K562 (cell line): ENCODE results near the gene MIB2. TPM values are rescaled to one million over a fixed set of nuclear protein-coding genes. Genes with fewer than 3 reads are reported as not detected.

Source experiments
- ATAC-seq: fragments of 200-7000 bp; cut with Tn5 transposase; 3 replicates; pipeline ENCODE4 v1.9.1; 2020; ENCODE audit warnings: moderate library complexity
- BruUV-seq: library from RNA; stranded (reverse); fragments of 400-500 nt; replicated peaks from 2 replicates; lab custom pipeline; 2021; lab: Mats Ljungman, UMichigan
- CTCF ChIA-PET: fragments of 300-600 bp; formaldehyde crosslinking; extraction: SDS; loops from one replicate; lab custom pipeline; 2021; ENCODE audit warnings: low intra/inter-chr PET ratio; lab: Yijun Ruan, JAX
- POLR2A ChIA-PET: fragments of 300-600, 350-650 bp; sonication (Branson Sonifier 250); formaldehyde crosslinking; extraction: SDS; loops from one replicate; lab custom pipeline; 2021; ENCODE audit warnings: antibody characterized with exemption, inconsistent platforms; lab: Yijun Ruan, JAX
- DNase-seq, 4 experiments: peaks; one replicate each; pipeline versions ENCODE4 v3.0.0 to v3.0.0-alpha.2; 2011 to 2018; ENCODE audit warnings: low spot score in 3 of 4, mixed read lengths in 3 of 4; ENCODE audit errors: extremely low read depth in 1 of 4
- FAIRE-seq: peaks from 2 replicates; lab custom pipeline; 2011; peaks lifted over from hg19 to GRCh38; lab: Jason Lieb, UNC
- H2AFZ ChIP-seq: 2 replicates; pipeline ENCODE4 v1.6.0; 2011; ENCODE audit warnings: low read depth, low read length, control low read depth, inconsistent platforms
- H3K27ac ChIP-seq: fragments of 200-600 bp; 3 replicates; pipeline ENCODE4 v1.8.0; 2011; ENCODE audit warnings: low read depth, mild to moderate bottlenecking, control low read depth, inconsistent platforms, low read length, moderate library complexity, mixed read lengths; ENCODE audit errors: extremely low read depth
- H3K27me3 ChIP-seq, 2 experiments: fragments of 300-600 bp in 1 of 2; 2 replicates in 1 of 2; 3 replicates in 1 of 2; pipeline versions ENCODE4 v1.6.0 to v1.8.0; 2011; ENCODE audit warnings: inconsistent platforms in 2 of 2, low read length in 2 of 2, mild to moderate bottlenecking in 1 of 2, mixed read lengths in 1 of 2, moderate library complexity in 1 of 2; ENCODE audit not compliant: control insufficient read depth in 2 of 2, insufficient read depth in 2 of 2
- H3K36me3 ChIP-seq: fragments of 300-600 bp; 3 replicates; pipeline ENCODE4 v1.8.0; 2011; ENCODE audit warnings: mild to moderate bottlenecking, low read length, inconsistent platforms; ENCODE audit not compliant: control insufficient read depth, insufficient read depth
- H3K4me1 ChIP-seq, 2 experiments: fragments of 200-600 bp in 1 of 2; replicated peaks in 1 of 2; 2 replicates in 1 of 2; 3 replicates in 1 of 2; pipeline versions ENCODE4 v1.5.1 to v1.8.0; 2011; ENCODE audit warnings: inconsistent platforms in 2 of 2, low read length in 2 of 2, mild to moderate bottlenecking in 1 of 2, mixed read lengths in 1 of 2, moderate library complexity in 1 of 2; ENCODE audit not compliant: control insufficient read depth in 2 of 2, insufficient read depth in 2 of 2
- H3K4me2 ChIP-seq: 2 replicates; pipeline ENCODE4 v1.6.1; 2011; ENCODE audit warnings: low read length, control low read depth, inconsistent platforms, mixed read lengths; ENCODE audit not compliant: insufficient read depth
- H3K4me3 ChIP-seq: fragments of 200-600 bp; sonication (generic), shearing (Covaris generic); 2 replicates; pipeline ENCODE4 v1.5.1; 2016; ENCODE audit warnings: control low read depth, inconsistent platforms
- H3K79me2 ChIP-seq: fragments of 200-600 bp; 3 replicates; pipeline ENCODE4 v1.8.0; 2011; ENCODE audit warnings: low read length, inconsistent platforms; ENCODE audit not compliant: control insufficient read depth, insufficient read depth
- H3K9ac ChIP-seq, 2 experiments: 2 replicates each; pipeline versions ENCODE4 v1.6.0 to v1.6.1; 2011; ENCODE audit warnings: low read depth in 2 of 2, low read length in 2 of 2, control low read depth in 1 of 2, inconsistent platforms in 1 of 2, mild to moderate bottlenecking in 1 of 2, mixed read lengths in 1 of 2; ENCODE audit not compliant: insufficient read depth in 1 of 2
- H3K9me1 ChIP-seq: one replicate; pipeline ENCODE4 v1.6.0; 2011; ENCODE audit warnings: inconsistent platforms, mild to moderate bottlenecking, low read length, moderate library complexity; ENCODE audit not compliant: control insufficient read depth, insufficient read depth
- H3K9me3 ChIP-seq: replicated peaks from 2 replicates; pipeline ENCODE4 v1.5.1; 2011; ENCODE audit warnings: low read depth, low read length, inconsistent platforms; ENCODE audit not compliant: control insufficient read depth, insufficient read depth
- H4K20me1 ChIP-seq: replicated peaks from 2 replicates; pipeline ENCODE4 v1.6.1; 2011; ENCODE audit warnings: low read length, inconsistent platforms, mixed read lengths; ENCODE audit not compliant: control insufficient read depth, insufficient read depth
- HCFC1 ChIP-seq: IDR thresholded peaks from 2 replicates; pipeline ENCODE4 v1.6.1; 2012; ENCODE audit warnings: low read depth, low read length, improper control_type of control experiment
- JUND ChIP-seq, 2 experiments: IDR thresholded peaks; 2 replicates in 1 of 2; 3 replicates in 1 of 2; pipeline ENCODE4 v1.6.1; 2011; ENCODE audit warnings: borderline replicate concordance in 2 of 2, low read depth in 2 of 2, low read length in 2 of 2, improper control_type of control experiment in 1 of 2, missing biosample characterization in 1 of 2, missing genetic modification characterization in 1 of 2, missing genetic modification reagents in 1 of 2
- MCM7 ChIP-seq, 2 experiments: fragments of 450-650 bp; IDR thresholded peaks; 2 replicates each; pipeline ENCODE4 v1.6.1; 2016 to 2018
- MIER1 ChIP-seq: fragments of 450-650 bp; IDR thresholded peaks from 2 replicates; pipeline ENCODE4 v1.6.1; 2016; ENCODE audit warnings: antibody characterized with exemption, mild to moderate bottlenecking, low read depth
- SNIP1 ChIP-seq: fragments of 450-650 bp; IDR thresholded peaks from 2 replicates; pipeline ENCODE4 v1.7.1; 2017; ENCODE audit warnings: low read depth, mild to moderate bottlenecking
- THRB ChIP-seq: fragments of 450-650 bp; formaldehyde crosslinking; conservative IDR thresholded peaks from 2 replicates; pipeline ENCODE4 v1.4.0; 2022; ENCODE audit warnings: mild to moderate bottlenecking, missing genetic modification characterization
- XRCC5 ChIP-seq: fragments of 200-400 bp; formaldehyde crosslinking; IDR thresholded peaks from 2 replicates; pipeline ENCODE4 v1.6.1; 2017; ENCODE audit warnings: low read depth, mild to moderate bottlenecking, low read length
- ZNF124 ChIP-seq: sonication (generic); formaldehyde crosslinking; IDR thresholded peaks from 2 replicates; pipeline ENCODE4 v1.8.1; 2022; ENCODE audit warnings: missing genetic modification reagents
- ZNF354B ChIP-seq: fragments of 250-450 bp; sonication (Bioruptor Pico); IDR thresholded peaks from 2 replicates; pipeline ENCODE4 v1.4.0; 2020
- ZNF398 ChIP-seq: fragments of 250-450 bp; sonication (Bioruptor Pico); IDR thresholded peaks from 2 replicates; pipeline ENCODE4 v1.8.0; 2021; ENCODE audit warnings: moderate library complexity, mild to moderate bottlenecking, inconsistent platforms
- ZNF655 ChIP-seq: fragments of 250-450 bp; sonication (Bioruptor Pico); IDR thresholded peaks from 2 replicates; pipeline ENCODE4 v1.5.0; 2021
- WGBS: fragments of 100-300 bp; shearing (Covaris generic); methylation state at CpG from one replicate; pipeline ENCODE4 v1.1.6; 2016; ENCODE audit warnings: low coverage, mixed read lengths; ENCODE audit not compliant: insufficient coverage; ENCODE audit errors: missing lambda C conversion rate; 5-methylcytosine and 5-hydroxymethylcytosine counted together
- in situ Hi-C: fragments of 300-500 bp; cut with MboI; formaldehyde crosslinking; loops from 4 replicates; pipeline ENCODE4 v1.15.0; 2018; ENCODE audit warnings: inconsistent platforms, mixed read lengths
- intact Hi-C: fragments of 100-400 bp; cut with micrococcal nuclease; formaldehyde crosslinking; loops from 2 replicates; pipeline ENCODE4 v1.14.2; 2022
- polyA plus RNA-seq, 8 experiments: library from polyadenylated mRNA; depleted of rRNA in 4 of 8; stranded (reverse) in 5 of 8; unstranded in 3 of 8; fragments of >200 nt; fragmentation: Nextera tagmentation in 2 of 8; fragmentation: Illumina TruSeq in 1 of 8; extraction: Ambion mirVana in 2 of 8; extraction: Trizol in 1 of 8; gene quantifications; 2 replicates each; pipeline versions ENCODE4 v1.2.1 to v1.2.3, GENCODE V29; 2011 to 2014; ENCODE audit warnings: inconsistent platforms in 1 of 8, missing spikeins in 1 of 8
- total RNA-seq, 7 experiments: library from RNA; depleted of rRNA in 6 of 7; stranded (reverse); fragments of >200 nt in 6 of 7; fragmentation: Illumina TruSeq in 2 of 7; extraction: Trizol in 2 of 7; gene quantifications; 2 replicates each; pipeline versions ENCODE4 v1.2.1 to v1.2.3, GENCODE V29; 2011 to 2021; ENCODE audit warnings: low replicate concordance in 1 of 7
- TF ChIP-seq, protein P1 (sequence below): IDR thresholded peaks from 2 replicates; pipeline ENCODE4 v1.6.1; 2014; ENCODE audit warnings: antibody characterized with exemption
- TF ChIP-seq, protein P2 (sequence below): fragments of 450-650 bp; conservative IDR thresholded peaks from 2 replicates; pipeline ENCODE4 v1.6.1; 2016; ENCODE audit warnings: missing genetic modification characterization, low read depth, mild to moderate bottlenecking, control low read depth, missing compliant biosample characterization

MIB2 gene
- total and polyA plus RNA-seq, 9 of the 15 experiments (the other 6 are each of a cell fraction or from before 2014, with no cell fraction given): 0.04 to 17.0 (median 4.9) TPM; not detected in 1

GRCh38 chr1:1630965-1631781 is 15.9 kb downstream of the MIB2 start:
- in situ Hi-C loops (no loop called here), intact Hi-C loops (no loop called here)
- DNase-seq: no peak
- Histone ChIP-seq H3K36me3 (no peaks in the 10 kb centered on the region; the same call in 2 of the 3 replicates), H3K4me2 (no peak overlapping the region), H3K9me3 (no peaks in the 10 kb centered on the region), H3K4me1 (peaks cover 0 to 33% of the 10 kb centered on the region in 2 experiments; a peak in 3 of 5 replicates), H2AFZ (no peak overlapping the region), H3K9me1 (no peaks in the 10 kb centered on the region), H3K9ac (no peak overlapping the region), H3K27me3 (no peaks in the 10 kb centered on the region), H3K4me3 (no peak overlapping the region), H3K79me2 (no peaks in the 10 kb centered on the region), H3K27ac (no peak overlapping the region), H4K20me1 (no peaks in the 10 kb centered on the region)
- no peak for FAIRE-seq
- ChIA-PET POLR2A (no interaction called here), CTCF (no interaction called here)
- WGBS: 96% methylated on average over 20 of the region's 79 CpGs
- BruUV-seq: no TSS peak
- ATAC-seq: no peak
- TF ChIP-seq ZNF354B: no peak
- TF ChIP-seq ZNF124: no peak
- TF ChIP-seq THRB: no peak
- TF ChIP-seq XRCC5: no peak
- TF ChIP-seq, protein P1, sequence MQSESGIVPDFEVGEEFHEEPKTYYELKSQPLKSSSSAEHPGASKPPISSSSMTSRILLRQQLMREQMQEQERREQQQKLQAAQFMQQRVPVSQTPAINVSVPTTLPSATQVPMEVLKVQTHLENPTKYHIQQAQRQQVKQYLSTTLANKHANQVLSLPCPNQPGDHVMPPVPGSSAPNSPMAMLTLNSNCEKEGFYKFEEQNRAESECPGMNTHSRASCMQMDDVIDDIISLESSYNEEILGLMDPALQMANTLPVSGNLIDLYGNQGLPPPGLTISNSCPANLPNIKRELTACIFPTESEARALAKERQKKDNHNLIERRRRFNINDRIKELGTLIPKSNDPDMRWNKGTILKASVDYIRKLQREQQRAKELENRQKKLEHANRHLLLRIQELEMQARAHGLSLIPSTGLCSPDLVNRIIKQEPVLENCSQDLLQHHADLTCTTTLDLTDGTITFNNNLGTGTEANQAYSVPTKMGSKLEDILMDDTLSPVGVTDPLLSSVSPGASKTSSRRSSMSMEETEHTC: no peak
- TF ChIP-seq MIER1: no peak
- no peak for TF ChIP-seq ZNF398 (CRISPR knock-in tag)
- no peak for TF ChIP-seq HCFC1
- TF ChIP-seq, protein P2, sequence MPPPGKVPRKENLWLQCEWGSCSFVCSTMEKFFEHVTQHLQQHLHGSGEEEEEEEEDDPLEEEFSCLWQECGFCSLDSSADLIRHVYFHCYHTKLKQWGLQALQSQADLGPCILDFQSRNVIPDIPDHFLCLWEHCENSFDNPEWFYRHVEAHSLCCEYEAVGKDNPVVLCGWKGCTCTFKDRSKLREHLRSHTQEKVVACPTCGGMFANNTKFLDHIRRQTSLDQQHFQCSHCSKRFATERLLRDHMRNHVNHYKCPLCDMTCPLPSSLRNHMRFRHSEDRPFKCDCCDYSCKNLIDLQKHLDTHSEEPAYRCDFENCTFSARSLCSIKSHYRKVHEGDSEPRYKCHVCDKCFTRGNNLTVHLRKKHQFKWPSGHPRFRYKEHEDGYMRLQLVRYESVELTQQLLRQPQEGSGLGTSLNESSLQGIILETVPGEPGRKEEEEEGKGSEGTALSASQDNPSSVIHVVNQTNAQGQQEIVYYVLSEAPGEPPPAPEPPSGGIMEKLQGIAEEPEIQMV (tag): no peak
- TF ChIP-seq SNIP1: no peak
- no peak for TF ChIP-seq JUND (IDR thresholded peaks at IDR 0.05; ENCODE audit: borderline replicate concordance, low read depth, low read length)
- TF ChIP-seq JUND (tag; IDR thresholded peaks at IDR 0.05; ENCODE audit: borderline replicate concordance, low read depth, low read length): no peak
- TF ChIP-seq MCM7 (IDR thresholded peaks at IDR 0.05): no peak
- TF ChIP-seq ZNF655 (CRISPR knock-in tag): no peak
